HUES64 (cell line): Measurements from ENCODE around the gene TWNK.
A peak's percentile ranks its signal among the peaks of the same experiment; 100 is the strongest.

Experiments used
- H3K27ac ChIP-seq: 2 replicates; pipeline ENCODE4 v1.7.0; 2013; ENCODE audit warnings: low read depth, low read length, inconsistent platforms
- H3K27me3 ChIP-seq: 2 replicates; pipeline ENCODE4 v1.6.1; 2013; ENCODE audit warnings: mild to moderate bottlenecking, low read length; ENCODE audit not compliant: insufficient read depth
- H3K36me3 ChIP-seq: 2 replicates; pipeline ENCODE4 v1.6.1; 2013; ENCODE audit warnings: mild to moderate bottlenecking, low read length; ENCODE audit not compliant: insufficient read depth
- H3K4me1 ChIP-seq: 2 replicates; pipeline ENCODE4 v1.6.1; 2013; ENCODE audit warnings: mild to moderate bottlenecking, low read length, moderate library complexity; ENCODE audit not compliant: insufficient read depth
- H3K4me3 ChIP-seq: 2 replicates; pipeline ENCODE4 v1.5.1; 2013; ENCODE audit warnings: mild to moderate bottlenecking, low read length, moderate library complexity
- H3K9ac ChIP-seq: 2 replicates; pipeline ENCODE4 v1.6.1; 2013; ENCODE audit warnings: mild to moderate bottlenecking, low read depth, low read length
- H3K9me3 ChIP-seq: 2 replicates; pipeline ENCODE4 v1.6.1; 2013; ENCODE audit warnings: low read depth, low read length; ENCODE audit not compliant: insufficient read depth
- WGBS: fragments of 150-250, 120-280 bp; methylation state at CpG from one replicate; pipeline ENCODE4 v1.1.7; 2013; ENCODE audit warnings: missing lambda C conversion rate; 5-methylcytosine and 5-hydroxymethylcytosine counted together

TWNK gene

GRCh38 chr10:101022967-101023705 lies 35.8 kb downstream of the TWNK start:
- Histone ChIP-seq H3K27ac (no peak overlapping the region), H3K9ac (no peak overlapping the region), H3K4me1 (peaks cover 6% of the 10 kb centered on the region; the same call in 1 of the 2 replicates), H3K4me3 (no peak overlapping the region), H3K36me3 (no peaks in the 10 kb centered on the region), H3K27me3 (peaks cover 29% of the 10 kb centered on the region), H3K9me3 (no peaks in the 10 kb centered on the region)
- WGBS = 94% methylated on average over 14 of the region's 15 CpGs

DNA sequence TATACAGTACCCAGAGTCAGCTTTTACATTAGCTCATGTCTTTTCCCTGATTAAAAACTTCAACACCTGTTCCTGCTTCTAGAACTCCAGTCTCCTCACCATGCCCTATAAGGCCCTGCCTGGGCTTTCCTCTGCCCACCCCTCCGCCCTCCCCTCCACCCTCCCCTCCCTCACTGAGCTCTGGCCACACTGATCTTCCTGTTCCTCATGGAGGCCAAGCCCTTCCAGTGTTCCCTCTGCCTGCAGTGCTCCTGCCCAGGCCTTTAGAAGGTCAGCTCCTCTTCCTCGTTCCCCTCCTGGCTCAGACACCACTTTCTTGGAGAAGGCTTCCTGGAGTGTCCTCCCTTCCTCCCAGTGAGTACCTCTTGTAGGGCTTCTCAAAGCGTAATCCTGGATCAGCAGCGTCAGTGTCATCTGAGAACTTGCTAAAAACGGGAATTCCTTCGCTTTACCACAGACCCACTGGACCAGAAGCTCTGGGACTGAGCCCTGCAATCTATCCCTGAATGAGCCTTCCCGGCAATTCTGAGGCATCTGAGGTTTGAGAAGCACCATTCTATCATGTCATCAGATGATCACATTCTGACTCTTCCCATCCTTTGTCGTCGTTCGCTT lies 39.9 kb downstream of the TWNK start:
- WGBS = 77% methylated on average over 9 of the region's 10 CpGs
- H3K9ac ChIP-seq = no peak overlapping the region
- peaks cover 19% of the 10 kb centered on the region for H3K4me1 ChIP-seq
- no peak overlapping the region for H3K27ac ChIP-seq
- no peak overlapping the region for H3K4me3 ChIP-seq
- H3K9me3 ChIP-seq = no peaks in the 10 kb centered on the region
- H3K27me3 ChIP-seq = peaks cover 29% of the 10 kb centered on the region
- H3K36me3 ChIP-seq = no peaks in the 10 kb centered on the region

DNA sequence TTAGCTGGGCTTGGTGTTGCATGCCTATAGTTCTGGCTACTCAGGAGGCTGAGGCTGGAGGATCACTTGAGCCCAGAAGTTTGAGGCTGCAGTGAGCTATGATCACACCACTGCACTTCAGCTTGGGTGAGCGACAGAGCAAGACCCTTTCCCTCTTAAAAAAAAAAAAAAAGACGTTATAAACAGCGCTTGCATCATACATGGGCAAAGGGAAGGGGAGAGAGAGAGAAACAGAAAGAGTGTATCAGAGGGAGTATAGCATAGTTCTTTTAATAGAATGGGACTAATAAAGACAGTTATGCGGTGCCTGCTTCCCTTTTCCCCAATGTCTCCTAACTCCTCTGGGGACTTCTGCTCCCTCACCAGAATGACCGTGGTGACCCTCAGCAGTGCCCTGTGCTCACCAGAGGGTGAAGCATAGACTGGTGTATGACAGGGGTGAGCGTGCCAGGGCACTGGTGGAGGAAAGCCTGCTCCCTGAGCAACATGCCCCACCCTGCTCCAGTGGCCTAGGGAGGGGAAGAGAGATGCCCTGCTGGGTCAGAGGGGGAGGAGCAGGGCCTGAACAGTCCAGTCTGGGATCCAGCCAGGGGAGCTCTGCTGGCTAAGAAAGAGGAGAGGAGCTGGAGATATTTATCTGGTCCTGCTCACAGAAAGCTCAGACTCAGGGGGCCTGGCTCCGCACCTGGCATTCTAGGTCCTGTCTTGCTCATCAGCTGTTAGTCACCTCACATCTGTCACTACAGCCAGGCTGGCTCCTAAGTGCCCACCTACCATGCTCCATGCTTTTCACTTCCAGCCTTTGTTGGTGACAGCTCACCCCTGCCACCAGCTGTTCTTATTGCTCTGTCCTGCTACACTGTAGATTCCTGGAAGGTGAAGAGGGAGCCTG lies 41.3 kb downstream of the TWNK start:
- peaks cover 43% of the 10 kb centered on the region for H3K27me3 ChIP-seq
- H3K27ac ChIP-seq = no peak overlapping the region
- H3K9ac ChIP-seq = no peak overlapping the region
- 90% methylated on average over 7 of the region's 7 CpGs for WGBS
- H3K36me3 ChIP-seq = no peaks in the 10 kb centered on the region
- peaks cover 28% of the 10 kb centered on the region for H3K4me1 ChIP-seq
- H3K9me3 ChIP-seq = no peaks in the 10 kb centered on the region
- H3K4me3 ChIP-seq = no peak overlapping the region

GRCh38 chr10:101029520-101030295 lies 42.4 kb downstream of the TWNK start:
- Histone ChIP-seq H3K27me3 (peaks cover 51% of the 10 kb centered on the region), H3K4me3 (no peak overlapping the region), H3K9me3 (no peaks in the 10 kb centered on the region), H3K4me1 (peaks cover 28% of the 10 kb centered on the region), H3K9ac (no peak overlapping the region), H3K27ac (no peak overlapping the region), H3K36me3 (no peaks in the 10 kb centered on the region)
- 46% methylated on average over 26 of the region's 27 CpGs for WGBS

- no peak overlapping the region; the same call in 1 of the 2 replicates for H3K27ac ChIP-seq
These were observed 43.3 kb downstream of the TWNK start for GRCh38 chr10:101030496-101031127.

GRCh38 chr10:101031128-101031795 lies 43.9 kb downstream of the TWNK start, which contains the start of the genes PDZD7 and SFXN3:
Gene PDZD7, minus strand, starts transcription at chr10:101031129. Its CDS starts 910 bp downstream, at chr10:101030219.
Gene SFXN3, plus strand, starts transcription at chr10:101031234. Its CDS starts 3,461 bp downstream, at chr10:101034695.
- Histone ChIP-seq H3K27me3 (peaks cover 66% of the 10 kb centered on the region), H3K4me3 (peak within 1 kb of the TSS; percentile 64), H3K9ac (0 out of 2 replicates have a peak within 1 kb of the TSS, but pooled peaks have one; percentile 18), H3K36me3 (no peaks in the 10 kb centered on the region), H3K9me3 (no peaks in the 10 kb centered on the region), H3K4me1 (peaks cover 28% of the 10 kb centered on the region), H3K27ac (no peak within 1 kb of the TSS; the same call in 1 of the 2 replicates)
- WGBS = 1% methylated on average over 38 of the region's 38 CpGs

More at GRCh38 chr10:101030496-101031127, 43.3 kb downstream of the TWNK start:
- Histone ChIP-seq H3K4me3 (peak overlapping the region; percentile 64), H3K27me3 (peaks cover 60% of the 10 kb centered on the region), H3K36me3 (no peaks in the 10 kb centered on the region), H3K9ac (no peak overlapping the region), H3K9me3 (no peaks in the 10 kb centered on the region), H3K4me1 (peaks cover 28% of the 10 kb centered on the region)
- 10% methylated on average over 25 of the region's 25 CpGs for WGBS

GRCh38 chr10:101031796-101032636 lies 44.7 kb downstream of the TWNK start:
- 2% methylated on average over 47 of the region's 47 CpGs for WGBS
- Histone ChIP-seq H3K27me3 (peaks cover 71% of the 10 kb centered on the region), H3K9me3 (no peaks in the 10 kb centered on the region), H3K27ac (no peak overlapping the region), H3K4me3 (peak overlapping the region; percentile 64), H3K9ac (0 out of 2 replicates have a peak overlapping the region, but pooled peaks have one; percentile 18), H3K36me3 (no peaks in the 10 kb centered on the region), H3K4me1 (peaks cover 22% of the 10 kb centered on the region)

GRCh38 chr10:101032637-101033224 lies 45.4 kb downstream of the TWNK start:
- H3K4me3 ChIP-seq = peak overlapping the region; percentile 64

GRCh38 chr10:101033276-101033675 lies 45.9 kb downstream of the TWNK start:
- no peak overlapping the region for H3K27ac ChIP-seq
- no peak overlapping the region for H3K4me3 ChIP-seq
- no peaks in the 10 kb centered on the region for H3K9me3 ChIP-seq
- H3K36me3 ChIP-seq = no peaks in the 10 kb centered on the region
- H3K27me3 ChIP-seq = peaks cover 76% of the 10 kb centered on the region
- H3K4me1 ChIP-seq = peaks cover 22% of the 10 kb centered on the region
- H3K9ac ChIP-seq = no peak overlapping the region
- 100% methylated on average over 2 of the region's 3 CpGs for WGBS

More at GRCh38 chr10:101032637-101033224, 45.4 kb downstream of the TWNK start:
- Histone ChIP-seq H3K36me3 (no peaks in the 10 kb centered on the region), H3K27ac (no peak overlapping the region), H3K27me3 (peaks cover 71% of the 10 kb centered on the region), H3K9ac (no peak overlapping the region), H3K4me1 (peaks cover 22% of the 10 kb centered on the region), H3K9me3 (no peaks in the 10 kb centered on the region)
- WGBS = 29% methylated on average over 6 of the region's 6 CpGs
